Thyroid gland (tissue), 4 donors: ENCODE data around the gene IGF2BP1.

Source experiments
- CTCF ChIP-seq, 6 experiments: fragments of 200-600 bp in 3 of 6; fragments of 450-650 bp in 3 of 6; sonication (generic) in 3 of 6; IDR thresholded peaks; one replicate each; pipeline ENCODE4 v1.5.1; 2016 to 2019; ENCODE audit warnings: antibody characterized with exemption in 6 of 6, mild to moderate bottlenecking in 2 of 6, inconsistent platforms in 1 of 6, moderate library complexity in 1 of 6
- POLR2A ChIP-seq, 2 donors: fragments of 450-650 bp; IDR thresholded peaks; one replicate each; pipeline ENCODE4 v1.6.1; 2017; ENCODE audit warnings: antibody characterized with exemption in 2 of 2, mild to moderate bottlenecking in 2 of 2, moderate library complexity in 1 of 2

GRCh38 chr17:49076573-49077384 is 79.6 kb downstream of the IGF2BP1 start:
- TF ChIP-seq CTCF (IDR thresholded peaks at IDR 0.05) (no peak), POLR2A (IDR thresholded peaks at IDR 0.05) (no peak)
